ENCODE measurements around the gene TUB.

The TUB gene, protein sequence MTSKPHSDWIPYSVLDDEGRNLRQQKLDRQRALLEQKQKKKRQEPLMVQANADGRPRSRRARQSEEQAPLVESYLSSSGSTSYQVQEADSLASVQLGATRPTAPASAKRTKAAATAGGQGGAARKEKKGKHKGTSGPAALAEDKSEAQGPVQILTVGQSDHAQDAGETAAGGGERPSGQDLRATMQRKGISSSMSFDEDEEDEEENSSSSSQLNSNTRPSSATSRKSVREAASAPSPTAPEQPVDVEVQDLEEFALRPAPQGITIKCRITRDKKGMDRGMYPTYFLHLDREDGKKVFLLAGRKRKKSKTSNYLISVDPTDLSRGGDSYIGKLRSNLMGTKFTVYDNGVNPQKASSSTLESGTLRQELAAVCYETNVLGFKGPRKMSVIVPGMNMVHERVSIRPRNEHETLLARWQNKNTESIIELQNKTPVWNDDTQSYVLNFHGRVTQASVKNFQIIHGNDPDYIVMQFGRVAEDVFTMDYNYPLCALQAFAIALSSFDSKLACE

DNA sequence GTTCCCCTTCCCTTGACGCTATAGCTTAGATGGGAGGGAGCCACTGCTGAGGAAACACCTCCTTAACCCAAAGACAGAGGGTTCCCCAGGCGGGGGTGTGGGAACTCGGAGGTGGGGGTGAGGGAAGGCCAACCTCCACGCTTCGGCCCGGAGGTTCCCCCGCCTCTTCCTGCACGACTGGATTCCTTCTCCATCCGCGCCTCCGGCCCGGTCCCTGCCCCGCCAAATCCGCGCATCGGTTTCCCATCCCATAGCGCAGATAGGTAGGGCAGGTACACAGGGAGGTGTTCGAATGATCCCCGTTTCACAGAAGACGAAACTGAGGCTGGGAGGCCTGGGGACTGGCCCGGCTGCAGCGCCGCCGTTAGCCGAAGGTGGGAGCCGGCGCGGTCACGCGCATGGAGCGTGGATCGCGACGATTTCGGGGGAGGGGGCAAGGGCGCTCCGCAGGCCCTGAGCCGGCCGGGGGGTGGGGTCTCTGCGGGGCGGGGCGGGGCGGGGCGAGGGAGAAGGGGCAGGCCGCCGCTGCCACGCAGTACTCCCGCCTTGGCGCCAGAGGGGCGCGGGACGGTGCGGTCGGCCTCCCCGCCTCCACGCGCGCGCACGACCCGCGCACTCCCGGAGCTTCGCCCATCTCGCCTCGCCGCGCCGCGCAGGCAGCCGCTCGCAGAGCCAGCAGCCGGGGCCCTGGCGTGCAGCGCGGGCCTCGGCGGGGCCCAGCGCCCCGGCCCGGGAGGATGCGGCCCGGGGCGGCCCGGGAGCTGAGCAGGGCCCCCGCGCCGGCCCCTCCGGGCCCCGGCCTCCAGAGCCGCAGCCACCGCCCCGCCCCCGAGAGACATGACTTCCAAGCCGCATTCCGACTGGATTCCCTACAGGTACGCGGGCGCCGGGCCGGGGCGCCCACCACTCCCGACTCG is at the start of gene TUB:
TUB (plus strand) TSS at position 538 of the 917 bp plus-strand sequence; CDS start at position 838, 300 bp downstream.
- no peak for DNase-seq

DNA sequence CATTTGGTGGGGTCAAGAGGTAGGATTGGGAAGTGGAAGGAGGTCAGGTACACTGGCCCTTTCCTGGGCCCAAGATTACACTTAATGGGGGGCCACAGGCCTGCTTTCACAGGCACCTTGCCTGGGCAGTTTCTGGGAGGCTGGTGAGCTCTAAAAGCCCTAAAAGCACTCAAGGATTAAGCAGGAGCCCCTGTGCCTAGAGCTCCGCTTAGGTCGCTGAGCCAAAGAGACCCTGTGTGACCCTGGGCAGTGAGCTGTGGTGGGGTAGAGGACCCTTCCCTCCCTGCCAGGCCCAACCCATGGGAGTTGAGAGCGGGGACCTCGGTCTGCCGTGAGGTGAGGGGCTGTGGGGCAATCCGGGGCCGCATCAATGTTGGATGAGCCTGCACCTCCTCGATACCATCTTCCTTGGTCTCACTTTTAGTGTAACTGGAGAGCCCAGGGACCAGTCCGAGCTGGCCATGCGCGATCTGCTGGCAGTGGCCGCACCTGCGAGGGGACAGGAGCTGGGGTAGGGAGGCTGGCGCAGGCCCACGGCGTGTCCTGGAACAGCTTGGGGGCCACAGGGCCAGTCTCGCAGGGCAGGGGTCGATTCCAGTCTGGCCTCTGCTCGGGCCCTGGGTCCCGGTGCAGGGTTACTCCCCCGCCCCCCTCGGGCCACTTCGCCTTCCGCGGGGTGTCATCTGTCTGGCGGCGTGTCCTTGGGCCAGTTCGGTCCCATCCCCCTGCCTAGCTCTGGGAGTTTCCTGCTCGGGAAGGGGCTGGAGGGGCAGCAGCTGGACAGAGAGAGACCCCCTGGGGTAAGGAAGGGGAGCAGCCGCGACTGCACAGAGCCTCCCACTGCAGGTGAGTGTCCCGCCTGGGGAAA is 49.5 kb upstream of the TUB start:
- no peak for DNase-seq

DNA sequence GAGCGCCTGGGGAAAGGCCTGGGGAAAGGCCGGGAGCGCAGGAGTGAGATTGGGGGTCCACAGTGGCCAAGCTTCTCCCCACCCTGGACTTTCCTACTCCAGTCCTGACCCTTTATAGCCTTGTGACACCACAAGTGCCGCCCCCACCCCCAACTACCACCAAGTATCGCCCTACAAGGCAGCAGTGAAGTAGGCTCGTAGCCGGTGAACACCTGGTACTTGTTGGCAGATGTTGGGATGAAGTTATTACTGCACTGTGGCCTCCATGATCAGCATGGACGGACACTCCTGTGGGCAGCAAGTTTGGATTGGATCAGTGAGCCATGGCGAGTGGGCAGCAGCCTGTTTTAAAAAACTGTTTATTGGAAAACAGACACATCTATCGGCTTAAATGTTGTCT is 48.9 kb upstream of the TUB start:
- DNase-seq: no peak

DNA sequence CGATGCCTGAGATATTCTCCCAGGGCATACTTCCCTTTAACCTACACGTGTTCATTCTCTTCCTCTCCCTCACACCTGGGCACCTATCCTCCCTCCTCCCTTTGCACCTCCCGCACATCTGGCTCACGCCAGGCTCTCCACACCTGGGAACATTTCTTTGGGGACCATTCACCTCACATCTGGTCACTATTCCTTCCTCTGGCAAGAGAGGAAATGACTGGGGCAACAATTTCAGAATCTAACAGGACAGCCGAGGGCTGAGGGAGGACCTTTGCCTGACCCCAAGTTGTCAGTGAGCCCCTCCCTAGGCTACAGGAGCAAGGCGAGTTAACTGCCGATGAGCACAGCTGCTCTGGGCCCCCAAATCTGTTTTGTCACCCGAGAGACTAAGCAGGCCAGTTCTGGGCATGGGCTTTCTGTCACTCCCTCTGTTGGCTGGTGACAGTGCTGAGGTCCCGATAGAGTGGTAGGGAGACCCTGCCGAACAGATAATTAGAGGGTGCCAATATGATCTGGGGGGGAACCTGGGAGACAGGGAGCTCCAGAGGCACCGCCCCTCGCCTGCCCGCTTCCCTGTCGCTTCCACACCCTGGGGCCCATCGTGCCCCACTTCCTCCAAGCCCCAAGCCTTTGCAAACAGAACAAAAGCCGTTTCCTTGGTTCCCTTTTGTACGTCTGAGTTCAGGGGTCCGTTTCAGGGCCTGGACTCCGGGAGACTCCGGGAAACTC is 48.3 kb upstream of the TUB start:
- no peak for DNase-seq

DNA sequence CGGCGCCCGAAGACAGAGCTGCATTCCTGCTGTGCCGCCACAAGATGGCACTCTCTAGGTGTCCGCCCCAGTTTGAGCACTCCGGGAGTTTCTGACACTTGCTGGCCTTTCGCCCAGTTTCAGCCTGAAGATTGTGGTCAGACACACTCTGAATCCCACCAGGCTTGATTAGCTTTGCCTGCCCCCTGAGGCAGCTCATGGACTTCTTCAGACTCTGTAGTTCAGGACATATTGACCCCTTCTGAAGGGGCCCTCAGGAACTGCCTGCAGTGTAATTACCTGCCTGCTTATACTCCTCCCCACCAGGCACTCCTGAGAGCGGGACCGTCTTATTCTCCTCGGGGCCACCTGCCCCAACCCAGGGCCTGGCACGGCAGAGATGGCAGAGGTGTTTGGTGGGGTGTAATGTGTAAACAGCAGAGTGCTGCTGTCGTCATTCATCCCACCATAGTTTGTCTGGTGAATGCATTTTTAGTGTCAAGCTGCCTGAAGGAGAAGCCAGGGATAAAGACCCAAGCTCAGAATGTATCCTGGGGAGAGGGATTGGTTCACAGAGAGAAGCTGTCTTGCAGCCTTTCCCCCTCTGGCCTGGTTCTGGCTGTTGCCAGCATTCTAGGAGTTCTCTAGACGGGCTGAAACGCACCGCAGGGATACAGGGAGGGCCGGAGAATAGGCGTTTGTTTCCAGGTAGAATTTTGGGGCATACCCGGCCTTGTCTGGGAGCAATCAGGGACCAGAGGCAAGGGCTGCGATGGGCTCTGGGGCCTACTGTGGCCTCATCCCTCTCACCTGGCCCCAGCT is 47.5 kb upstream of the TUB start:
- DNase-seq: peak; percentile 43

DNA sequence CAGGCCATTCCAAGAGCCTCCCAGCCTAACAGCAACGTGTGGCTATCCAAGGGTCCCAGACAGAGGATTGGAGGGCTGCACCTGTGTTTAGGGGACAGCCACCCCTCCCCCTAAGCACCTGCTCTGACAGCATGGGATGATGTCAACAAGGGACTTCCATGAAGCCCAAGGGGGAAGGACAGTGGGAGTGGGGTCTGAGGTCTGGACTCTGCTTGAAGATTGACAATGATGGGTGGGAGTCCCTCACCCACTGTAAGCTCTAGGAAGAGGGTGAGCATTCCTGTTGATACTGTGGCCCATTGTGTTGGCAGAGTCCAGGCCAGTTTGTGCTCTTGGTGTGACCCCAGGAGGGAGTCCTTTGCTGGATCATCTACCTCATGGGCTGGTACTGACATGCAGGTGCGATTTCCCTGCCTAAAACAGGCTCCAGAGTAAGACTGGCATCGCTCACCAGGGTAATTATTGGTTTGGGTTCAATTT is 46.9 kb upstream of the TUB start:
- no peak for DNase-seq

DNA sequence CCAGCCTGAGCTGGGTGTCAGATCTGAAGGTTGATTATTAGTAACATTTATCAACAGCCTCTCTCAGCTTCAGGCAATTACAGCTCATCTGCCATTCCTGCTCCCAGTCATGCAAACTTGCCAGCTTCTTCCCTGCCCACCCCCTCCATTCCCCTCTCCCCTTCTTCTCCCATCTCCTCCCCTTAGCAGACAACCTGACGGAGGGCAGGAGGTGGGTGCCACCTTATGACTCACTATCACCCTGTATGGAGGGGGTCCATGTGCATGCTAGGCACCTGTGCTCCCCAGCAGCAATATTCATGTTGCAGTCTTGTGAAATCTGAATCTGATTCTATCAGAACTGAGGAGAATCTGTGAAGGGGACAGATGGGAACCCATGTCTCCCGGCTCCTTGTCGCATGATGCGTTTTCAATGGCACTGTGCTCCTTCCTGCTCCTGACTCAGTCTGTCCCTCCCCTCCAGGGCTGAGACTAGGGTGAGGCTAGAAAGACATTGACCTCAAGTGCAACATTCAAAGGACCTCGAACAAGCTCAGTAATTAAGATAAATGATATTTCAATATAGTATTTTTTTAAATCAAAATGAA is 46.3 kb upstream of the TUB start:
- DNase-seq: no peak

DNA sequence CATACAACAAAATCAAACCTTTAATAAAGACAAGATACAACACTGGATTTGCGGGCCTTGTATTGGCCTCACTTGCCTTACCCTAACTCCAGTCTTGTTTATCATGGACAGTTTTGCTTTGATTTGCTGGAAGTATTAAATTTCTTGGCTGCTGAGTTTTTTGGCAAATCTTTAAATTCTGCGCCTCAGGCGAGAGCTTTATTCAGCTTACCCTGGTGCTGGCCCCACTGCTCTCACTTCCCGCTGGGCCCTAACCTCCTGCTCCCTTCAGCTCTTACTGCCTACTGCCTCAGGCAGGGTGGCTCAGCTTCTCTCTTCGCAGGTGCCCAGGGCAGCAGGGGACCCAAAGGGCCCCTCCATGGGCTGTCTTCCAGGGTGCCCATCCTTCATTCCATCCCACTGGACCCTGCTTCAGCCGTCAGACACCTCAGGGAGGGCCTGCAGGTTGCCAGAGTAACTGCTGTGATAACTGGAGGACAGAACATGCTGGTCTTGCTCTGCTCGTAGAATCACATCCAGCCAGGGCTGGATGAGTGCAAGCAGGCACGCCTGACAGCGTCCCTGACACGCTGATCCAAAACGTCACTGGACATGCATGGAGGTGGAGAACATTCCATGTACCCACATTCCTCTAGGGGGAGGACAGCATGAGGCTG is 45.7 kb upstream of the TUB start:
- DNase-seq: no peak

DNA sequence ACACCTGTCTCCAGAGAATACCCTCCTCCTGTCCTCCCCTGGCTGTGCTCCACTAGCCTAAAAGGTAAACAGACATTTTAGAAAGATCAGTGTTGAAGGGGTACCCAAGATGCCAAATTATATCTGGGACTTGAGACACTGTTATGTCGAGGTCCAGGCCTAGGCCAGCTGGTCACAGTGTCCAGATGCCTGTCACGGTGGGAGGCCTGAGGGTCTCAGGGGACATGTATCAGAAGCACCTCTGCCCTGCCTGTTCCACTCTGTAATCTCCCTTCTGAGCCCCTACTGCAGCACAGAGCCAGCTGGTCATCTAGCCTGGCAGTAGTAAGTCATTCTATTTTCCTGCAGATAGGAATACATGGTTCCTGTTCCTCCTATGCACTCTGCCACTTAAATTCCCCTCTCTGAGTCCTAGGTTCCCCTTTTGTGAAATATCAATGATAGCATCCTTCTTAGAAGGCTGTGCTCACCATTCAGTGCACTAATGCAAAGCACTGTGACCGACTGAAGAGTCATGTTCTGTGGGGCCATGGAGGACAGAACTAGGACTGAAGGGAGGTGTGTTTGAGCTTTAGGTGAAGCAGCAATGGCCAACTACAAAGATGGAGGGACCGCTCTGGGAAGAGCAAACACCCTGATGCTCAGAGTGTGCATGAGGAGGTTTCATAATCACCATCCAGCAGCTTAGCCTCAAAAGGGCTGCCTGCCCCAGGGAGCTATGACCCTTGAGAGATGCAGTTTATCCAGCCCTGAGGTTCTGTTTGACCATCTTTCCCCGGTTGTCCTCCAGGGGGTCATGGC is 44.8 kb upstream of the TUB start:
- DNase-seq: no peak

DNA sequence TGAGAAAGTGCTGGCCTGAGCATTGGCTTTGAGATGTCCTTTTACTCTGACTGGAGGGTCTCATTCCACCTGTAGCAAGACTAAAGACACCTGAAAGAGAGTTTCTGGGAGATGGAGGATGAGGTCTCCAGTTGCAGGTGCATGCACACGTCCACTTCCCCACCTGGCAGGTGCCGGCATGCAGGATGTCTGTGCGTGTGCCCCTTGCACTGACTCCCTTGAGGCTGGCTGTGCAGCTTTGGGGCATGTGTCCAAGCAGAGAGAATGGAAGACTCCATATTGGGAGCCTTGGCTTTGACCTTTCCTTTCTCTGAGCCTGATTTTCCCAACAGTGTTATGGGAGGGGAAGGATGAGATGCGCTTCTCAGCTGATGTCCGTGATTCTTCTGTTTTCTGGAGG is 44.0 kb upstream of the TUB start:
- DNase-seq: no peak

DNA sequence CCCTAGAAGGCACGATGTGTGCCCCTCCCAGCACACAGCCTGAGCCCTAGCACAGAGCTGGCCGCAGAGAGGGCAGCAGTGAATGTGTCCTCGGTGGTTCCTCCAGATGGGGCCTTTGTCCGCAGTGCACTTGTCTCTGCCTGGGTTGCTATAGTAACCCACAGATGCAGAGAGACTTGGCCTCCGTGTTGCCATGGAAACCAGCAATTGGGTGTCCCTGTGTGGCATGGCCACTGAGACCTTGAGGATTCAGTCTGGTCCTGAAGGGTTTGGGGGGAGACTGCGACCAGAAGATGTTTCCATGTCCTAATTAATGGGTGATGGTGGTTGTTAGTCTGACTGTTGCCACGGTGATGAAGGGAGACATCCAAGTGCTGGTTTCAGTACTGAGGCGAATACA is 42.6 kb upstream of the TUB start:
- DNase-seq: no peak

DNA sequence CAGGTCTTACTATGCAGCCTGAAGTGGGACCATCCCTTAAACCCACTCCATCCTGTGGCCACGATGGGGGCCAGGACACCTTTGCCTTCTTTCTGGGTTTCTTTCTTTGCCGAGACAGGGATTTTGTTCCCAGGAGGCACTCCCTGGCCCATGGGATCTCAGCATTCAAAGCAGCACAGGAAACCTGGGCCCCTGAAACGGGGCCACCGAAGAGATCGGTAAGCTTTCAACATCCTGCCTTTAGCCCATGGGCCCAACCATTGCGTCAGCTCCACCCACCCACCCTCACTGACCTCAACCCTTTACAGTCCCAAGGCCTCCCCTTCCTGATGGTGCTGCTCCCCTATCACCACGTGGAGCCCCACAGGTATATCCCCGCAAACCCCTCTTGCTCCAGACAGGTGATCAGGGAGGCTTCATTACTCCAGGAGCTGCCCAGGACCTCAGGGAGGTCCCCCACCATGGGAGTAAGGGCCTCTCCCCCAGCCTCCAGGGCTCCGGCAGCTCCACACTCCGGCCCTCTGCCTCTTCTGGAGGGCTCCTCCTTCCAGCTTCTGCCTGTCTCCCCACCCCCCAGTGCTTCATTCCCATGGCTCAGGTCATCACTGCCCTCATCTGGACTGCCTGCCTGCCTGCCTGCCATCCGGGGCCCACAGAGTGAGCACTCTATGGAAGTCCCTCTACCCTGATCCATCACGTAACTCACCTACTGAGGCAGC is 42.0 kb upstream of the TUB start:
- DNase-seq: no peak

DNA sequence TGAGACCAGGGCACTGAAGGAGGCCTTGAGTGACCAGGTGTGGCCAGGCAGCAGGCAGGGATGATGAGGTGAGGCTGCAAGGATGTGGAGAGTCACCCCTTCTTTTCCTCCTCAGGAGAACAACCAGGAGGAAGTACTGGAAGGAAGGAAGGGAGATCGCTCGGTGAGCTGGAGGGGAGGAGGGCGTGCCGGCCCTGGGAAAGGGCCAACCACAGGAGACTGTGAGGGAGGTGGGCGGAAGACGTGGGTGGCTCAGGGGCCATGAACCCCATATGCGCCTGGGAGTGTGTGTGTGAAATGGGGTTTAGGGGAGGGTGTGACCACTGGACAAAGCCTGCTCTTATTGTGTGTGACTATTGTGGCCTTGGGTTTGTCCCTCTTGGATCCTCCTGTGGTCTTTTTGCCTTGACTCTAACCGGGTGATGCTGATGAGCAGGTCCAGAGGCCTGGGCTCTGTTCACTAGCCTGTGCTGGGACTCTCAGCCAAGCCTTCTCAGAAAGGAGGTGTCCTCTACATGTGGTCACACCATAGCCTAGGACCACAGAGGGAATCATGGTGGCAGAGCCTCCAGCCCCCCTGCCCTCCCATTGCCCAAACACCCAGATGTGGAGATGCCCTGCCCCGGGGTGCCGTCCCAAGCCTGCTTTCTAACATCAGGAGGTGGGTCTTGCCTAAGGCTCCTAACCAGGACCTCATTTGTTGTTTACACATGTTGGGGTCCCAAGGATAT is 41.3 kb upstream of the TUB start:
- no peak for DNase-seq

DNA sequence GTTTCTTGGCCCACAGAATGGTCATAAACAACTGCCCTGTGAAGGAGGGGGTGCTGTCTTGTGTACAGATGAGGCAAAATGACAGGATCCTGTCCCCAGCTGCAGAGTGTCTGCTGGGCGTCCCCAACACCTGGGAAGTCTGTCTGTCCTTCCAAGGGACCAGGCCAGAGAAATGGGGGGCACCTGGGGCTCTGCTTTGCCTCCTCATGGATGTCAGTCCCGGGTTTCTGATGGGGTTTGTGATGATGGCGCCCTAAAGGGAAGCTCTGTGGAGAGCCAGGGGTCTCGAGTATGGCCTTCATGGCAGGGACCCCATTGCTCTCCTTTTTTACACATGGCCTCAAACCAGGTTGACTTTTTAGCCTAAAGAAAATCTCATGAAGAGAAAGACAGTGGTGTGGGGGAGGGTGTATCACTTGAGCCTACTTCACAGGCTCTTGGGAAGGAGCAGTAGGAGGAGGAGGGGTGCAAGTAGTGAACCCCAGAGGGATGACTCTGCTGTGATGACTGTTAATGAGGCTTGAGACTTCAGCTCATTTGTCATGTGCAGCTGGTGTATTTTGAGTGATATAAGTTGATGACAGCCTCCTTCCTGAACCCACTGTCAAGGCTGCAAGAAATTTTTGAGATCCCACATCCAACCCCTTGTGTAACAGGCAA is 40.6 kb upstream of the TUB start:
- no peak for DNase-seq

DNA sequence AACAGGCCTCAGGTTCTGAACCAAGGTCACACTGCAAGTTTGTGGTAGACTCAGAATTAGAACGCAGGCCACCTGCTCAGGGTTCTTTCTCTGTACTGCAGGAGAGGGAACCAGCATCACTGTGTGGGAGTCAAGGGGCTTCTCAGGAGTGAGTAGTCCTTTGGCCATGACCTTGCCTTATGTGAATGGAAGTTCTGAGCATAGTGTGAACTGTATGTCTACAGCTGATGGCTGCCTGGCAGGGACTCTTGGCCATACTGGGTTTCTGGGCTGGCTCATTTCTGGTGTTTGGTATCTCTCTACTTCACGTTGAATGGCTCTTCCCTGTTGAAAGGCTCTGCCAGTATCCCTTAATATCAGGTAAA is 40.1 kb upstream of the TUB start:
- no peak for DNase-seq

DNA sequence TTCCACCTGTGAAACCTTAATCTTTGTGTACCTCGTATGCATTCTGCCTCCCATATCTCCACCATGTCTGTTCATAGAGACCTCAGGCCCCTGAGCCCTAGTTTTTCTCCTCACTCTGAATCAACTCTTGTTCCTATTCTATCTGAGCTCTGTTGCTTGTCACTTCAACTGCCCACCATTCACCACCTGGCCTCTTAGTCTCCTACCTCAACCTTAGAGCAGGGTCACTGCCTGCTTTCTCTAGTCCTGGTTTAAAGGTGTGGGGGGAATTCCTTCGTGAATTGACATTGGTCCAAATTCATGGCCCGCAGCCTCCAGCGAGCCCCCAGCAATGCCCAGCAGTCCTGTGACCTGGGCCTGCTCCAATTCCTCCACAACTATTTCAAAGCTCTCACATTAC is 39.4 kb upstream of the TUB start:
- no peak for DNase-seq

DNA sequence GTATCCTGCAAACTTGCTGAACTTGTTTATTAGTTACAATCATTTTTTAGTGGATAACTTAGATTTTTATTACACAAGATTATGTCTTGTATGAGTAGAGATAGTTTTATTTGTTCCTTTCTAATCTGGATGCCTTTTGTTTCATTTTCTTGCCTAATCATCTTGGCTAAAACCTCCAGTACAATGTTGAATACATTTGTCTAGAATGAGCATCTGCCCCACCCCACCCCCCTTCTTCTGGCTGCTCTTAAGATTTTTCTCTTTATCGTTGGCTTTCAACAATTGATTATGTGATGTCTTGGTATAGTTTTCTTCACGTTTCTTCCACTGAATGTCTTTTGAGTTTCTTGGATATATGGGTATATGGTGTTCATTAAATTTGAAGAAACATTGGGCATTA is 37.3 kb upstream of the TUB start:
- no peak for DNase-seq

Data from NCI-H2029 treated with DMSO at 0.1 percent for 48 hours (cell line).